HG02943 (cell line): ENCODE measurements around the gene CIAO3.
"Not testable (repeated sequence)": the region's sequence is repeated elsewhere in the genome, so short reads cannot be mapped to it uniquely, and the experiment has no call there.

ENCODE experiments used
- ATAC-seq: cut with Tn5 transposase; IDR thresholded peaks from one replicate; pipeline ENCODE4 v1.9.1; 2021; ENCODE audit warnings: mild to moderate bottlenecking, low read depth, moderate library complexity; ENCODE audit not compliant: unreplicated experiment

Gene CIAO3

DNA sequence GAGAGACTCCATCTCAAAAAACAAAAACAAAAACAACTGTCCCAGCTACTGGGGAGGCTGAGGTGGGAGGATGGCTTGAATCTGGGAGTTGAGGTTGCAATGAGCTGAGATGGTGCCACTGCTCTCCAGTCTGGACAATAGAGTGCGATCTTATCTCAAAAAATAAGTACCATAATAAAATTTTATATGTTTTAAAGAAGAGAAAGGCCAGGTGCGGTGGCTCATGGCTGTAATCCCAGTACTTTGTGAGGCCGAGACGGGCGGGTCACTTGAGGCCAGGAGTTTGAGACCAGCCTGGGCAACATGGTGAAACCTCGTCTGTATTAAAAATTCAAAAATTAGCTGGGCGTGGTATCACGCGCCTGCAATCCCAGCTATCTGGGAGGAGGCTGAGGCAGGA, 36.0 kb upstream of the CIAO3 start:
- no peak for ATAC-seq

- not testable (repeated sequence) for ATAC-seq
Measured at GRCh38 chr16:776298-776697, 35.5 kb upstream of the CIAO3 start.

GRCh38 chr16:775236-775796, 34.5 kb upstream of the CIAO3 start:
- ATAC-seq: no peak

- ATAC-seq: no peak
Measured at GRCh38 chr16:774086-775001, 33.5 kb upstream of the CIAO3 start.

- ATAC-seq: no peak
Measured at GRCh38 chr16:772959-773358, 32.2 kb upstream of the CIAO3 start.

DNA sequence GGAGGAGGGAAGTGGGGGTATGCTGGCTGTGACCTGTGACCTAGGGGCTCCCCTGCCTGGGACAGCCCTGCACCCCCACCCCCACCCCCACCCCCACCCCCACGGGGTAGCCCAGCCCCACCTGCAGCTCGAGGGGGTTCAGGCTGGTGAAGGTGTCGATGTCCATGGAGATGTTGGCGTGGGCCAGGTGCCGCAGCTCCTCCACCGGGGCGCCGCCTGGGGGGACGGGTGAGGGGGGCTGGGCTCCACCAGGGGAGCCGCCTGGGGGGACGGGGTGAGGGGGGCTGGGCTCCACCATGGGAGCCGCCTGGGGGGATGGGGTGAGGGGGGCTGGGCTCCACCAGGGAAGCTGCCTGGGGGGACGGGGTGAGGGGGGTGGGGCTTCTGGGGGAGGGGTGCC, 29.6 kb upstream of the CIAO3 start:
- no peak for ATAC-seq

- ATAC-seq: no peak
Measured at GRCh38 chr16:769934-770333, 29.1 kb upstream of the CIAO3 start.

GRCh38 chr16:769184-769784, 28.5 kb upstream of the CIAO3 start:
- no peak for ATAC-seq

GRCh38 chr16:768428-768827, 27.6 kb upstream of the CIAO3 start:
- no peak for ATAC-seq

- ATAC-seq: no peak
Measured at GRCh38 chr16:767743-768235, 27.0 kb upstream of the CIAO3 start.

- ATAC-seq: no peak
Measured at GRCh38 chr16:766820-767640, 26.2 kb upstream of the CIAO3 start.

DNA sequence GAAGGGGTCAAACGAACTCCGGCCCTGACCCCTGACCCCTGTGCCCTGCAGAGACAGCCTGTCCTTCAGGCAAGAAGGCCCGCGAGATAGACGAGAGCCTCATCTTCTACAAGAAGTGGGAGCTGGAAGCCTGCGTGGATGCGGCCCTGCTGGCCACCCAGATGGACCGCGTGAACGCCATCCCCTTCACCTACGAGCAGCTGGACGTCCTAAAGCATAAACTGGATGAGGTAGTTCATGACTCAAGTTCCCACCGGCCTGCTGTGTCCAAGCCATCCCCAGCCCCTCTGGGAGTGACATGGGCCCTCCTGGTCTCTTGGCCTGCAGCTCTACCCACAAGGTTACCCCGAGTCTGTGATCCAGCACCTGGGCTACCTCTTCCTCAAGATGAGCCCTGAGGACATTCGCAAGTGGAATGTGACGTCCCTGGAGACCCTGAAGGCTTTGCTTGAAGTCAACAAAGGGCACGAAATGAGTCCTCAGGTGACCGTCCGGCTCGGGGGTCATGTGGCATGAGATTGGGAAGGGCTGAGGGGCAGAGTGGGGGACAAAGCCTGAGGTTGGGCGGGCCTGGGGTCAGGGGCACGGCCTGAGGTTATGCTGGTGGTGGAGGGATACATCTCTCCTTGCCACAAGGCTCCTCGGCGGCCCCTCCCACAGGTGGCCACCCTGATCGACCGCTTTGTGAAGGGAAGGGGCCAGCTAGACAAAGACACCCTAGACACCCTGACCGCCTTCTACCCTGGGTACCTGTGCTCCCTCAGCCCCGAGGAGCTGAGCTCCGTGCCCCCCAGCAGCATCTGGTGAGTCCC, 25.4 kb upstream of the CIAO3 start:
- ATAC-seq: no peak

DNA sequence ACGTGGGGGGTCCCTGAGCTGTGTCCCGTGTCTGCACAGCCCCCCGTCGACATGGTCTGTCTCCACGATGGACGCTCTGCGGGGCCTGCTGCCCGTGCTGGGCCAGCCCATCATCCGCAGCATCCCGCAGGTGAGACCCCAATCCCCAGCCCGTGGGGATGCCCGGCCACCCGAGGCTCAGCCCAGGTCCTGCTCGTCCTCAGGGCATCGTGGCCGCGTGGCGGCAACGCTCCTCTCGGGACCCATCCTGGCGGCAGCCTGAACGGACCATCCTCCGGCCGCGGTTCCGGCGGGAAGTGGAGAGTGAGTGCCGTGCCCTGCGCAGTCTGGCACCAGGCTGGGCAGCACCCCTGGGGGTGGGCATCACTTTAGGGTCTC, 24.7 kb upstream of the CIAO3 start:
- ATAC-seq: no peak

GRCh38 chr16:764848-765487, 24.2 kb upstream of the CIAO3 start:
- ATAC-seq: no peak

GRCh38 chr16:764184-764750, 23.5 kb upstream of the CIAO3 start:
- no peak for ATAC-seq

- no peak for ATAC-seq
Measured at GRCh38 chr16:763369-764183, 22.8 kb upstream of the CIAO3 start.

DNA sequence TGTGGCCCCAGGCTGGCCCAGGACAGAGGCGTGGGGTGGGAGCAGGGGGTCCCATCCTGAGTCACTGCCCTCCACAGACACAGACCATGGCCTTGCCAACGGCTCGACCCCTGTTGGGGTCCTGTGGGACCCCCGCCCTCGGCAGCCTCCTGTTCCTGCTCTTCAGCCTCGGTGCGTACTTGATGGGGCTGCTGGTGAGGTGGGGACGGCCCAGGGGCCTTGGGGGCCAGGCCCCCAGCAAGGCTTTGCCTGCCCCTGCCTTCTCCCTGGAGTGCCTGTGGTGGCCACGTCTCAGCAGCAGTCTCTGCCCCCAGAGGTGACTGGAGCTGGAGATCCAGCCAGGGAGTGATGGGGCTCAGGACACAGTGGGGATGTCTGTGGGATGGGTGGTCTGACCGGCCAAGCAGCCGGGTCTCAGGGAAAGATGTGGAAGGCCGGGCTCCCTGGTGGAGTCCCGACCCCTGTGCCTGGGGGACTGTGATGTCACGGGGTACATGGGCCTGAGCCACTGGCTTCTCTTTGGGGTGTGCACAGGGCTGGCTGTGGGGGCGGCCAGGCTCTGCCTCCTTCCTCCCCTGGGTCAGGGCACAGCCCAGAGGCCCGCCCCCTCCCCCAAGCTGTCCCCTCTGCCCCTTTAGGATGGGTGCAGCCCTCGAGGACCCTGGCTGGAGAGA, 21.9 kb upstream of the CIAO3 start:
- no peak for ATAC-seq
